HG03520 (cell line): ENCODE data around the gene MX1.
A peak's percentile ranks its signal among the peaks of the same experiment; 100 is the strongest.

Experiments
- ATAC-seq: cut with Tn5 transposase; IDR thresholded peaks from one replicate; pipeline ENCODE4 v1.9.1; 2021; ENCODE audit warnings: mild to moderate bottlenecking, moderate library complexity; ENCODE audit not compliant: unreplicated experiment

The MX1 gene, protein sequence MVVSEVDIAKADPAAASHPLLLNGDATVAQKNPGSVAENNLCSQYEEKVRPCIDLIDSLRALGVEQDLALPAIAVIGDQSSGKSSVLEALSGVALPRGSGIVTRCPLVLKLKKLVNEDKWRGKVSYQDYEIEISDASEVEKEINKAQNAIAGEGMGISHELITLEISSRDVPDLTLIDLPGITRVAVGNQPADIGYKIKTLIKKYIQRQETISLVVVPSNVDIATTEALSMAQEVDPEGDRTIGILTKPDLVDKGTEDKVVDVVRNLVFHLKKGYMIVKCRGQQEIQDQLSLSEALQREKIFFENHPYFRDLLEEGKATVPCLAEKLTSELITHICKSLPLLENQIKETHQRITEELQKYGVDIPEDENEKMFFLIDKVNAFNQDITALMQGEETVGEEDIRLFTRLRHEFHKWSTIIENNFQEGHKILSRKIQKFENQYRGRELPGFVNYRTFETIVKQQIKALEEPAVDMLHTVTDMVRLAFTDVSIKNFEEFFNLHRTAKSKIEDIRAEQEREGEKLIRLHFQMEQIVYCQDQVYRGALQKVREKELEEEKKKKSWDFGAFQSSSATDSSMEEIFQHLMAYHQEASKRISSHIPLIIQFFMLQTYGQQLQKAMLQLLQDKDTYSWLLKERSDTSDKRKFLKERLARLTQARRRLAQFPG

DNA sequence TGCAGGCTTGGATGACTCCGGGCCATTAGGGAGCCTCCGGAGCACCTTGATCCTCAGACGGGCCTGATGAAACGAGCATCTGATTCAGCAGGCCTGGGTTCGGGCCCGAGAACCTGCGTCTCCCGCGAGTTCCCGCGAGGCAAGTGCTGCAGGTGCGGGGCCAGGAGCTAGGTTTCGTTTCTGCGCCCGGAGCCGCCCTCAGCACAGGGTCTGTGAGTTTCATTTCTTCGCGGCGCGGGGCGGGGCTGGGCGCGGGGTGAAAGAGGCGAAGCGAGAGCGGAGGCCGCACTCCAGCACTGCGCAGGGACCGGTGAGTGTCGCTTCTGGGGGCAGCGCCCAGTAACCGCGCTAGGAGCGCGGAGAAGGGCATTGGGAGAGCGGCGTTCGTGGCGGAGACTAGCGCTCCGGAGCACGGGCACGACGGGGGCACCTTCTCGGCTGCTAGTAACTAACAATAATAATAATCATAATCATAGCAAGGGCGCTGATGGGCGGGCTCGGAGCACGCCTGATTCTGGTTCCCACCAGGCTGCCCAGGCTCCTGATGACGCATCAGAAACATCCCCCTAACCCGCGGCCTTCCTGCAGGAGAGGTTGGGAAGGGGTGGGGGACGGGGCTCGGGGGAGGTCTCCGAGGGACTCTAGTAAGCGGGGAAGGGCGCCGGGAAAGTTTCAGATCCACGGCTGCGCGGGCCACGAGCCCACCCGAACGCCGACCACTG lies at the start of gene MX1:
TSS of gene MX1 (plus strand) at position 286 of the 722 bp plus-strand sequence. CDS start 5,832 bp downstream, outside the sequence.
- peak; percentile 81 for ATAC-seq

DNA sequence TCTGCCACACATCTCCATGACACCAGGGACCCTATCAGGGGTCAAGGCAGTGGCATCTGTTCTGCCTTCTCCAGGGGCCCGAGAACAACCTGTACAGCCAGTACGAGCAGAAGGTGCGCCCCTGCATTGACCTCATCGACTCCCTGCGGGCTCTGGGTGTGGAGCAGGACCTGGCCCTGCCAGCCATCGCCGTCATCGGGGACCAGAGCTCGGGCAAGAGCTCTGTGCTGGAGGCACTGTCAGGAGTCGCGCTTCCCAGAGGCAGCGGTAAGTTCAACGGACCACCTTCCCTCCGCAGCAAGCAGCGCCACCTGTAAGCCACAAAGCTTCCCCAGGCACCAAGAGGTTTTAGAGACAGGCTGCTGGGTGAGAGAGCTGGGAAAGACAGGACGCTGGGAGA lies 48.3 kb upstream of the MX1 start:
- no peak for ATAC-seq

DNA sequence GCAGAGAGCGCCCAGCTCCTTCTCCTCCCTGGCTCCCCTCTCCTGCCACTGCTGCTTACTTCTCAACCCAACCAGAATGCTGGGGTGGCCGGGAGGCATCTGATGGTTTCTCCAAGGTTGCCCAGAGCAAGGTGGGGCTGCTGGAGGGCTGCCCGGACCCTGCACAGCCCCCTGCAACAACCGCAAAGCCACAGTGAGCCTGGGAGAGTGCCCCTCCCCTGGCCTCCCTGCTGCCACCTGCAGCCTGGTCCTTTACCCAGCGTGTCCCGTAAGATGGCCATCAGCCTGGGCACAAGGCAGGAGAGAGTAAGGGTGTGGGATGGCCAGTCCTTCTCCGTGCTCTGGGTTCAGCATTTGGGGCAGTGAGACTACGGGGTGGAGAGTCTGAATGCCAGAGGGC lies 47.2 kb upstream of the MX1 start:
- no peak for ATAC-seq

DNA sequence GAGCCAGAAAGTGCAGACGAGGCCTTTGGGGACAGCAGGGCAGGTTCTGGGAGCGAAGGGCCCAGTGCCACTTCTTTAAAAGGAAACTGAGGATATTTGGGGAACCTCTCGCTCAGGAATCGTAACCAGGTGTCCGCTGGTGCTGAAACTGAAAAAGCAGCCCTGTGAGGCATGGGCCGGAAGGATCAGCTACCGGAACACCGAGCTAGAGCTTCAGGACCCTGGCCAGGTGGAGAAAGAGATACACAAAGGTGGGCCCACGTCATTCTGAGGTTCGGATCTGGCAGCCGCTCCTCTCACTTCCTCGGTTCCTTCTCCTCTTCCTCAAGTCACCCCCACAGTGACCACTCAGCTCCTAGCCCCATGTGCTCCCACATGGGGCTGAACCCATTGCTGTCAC lies 46.1 kb upstream of the MX1 start:
- ATAC-seq = no peak

DNA sequence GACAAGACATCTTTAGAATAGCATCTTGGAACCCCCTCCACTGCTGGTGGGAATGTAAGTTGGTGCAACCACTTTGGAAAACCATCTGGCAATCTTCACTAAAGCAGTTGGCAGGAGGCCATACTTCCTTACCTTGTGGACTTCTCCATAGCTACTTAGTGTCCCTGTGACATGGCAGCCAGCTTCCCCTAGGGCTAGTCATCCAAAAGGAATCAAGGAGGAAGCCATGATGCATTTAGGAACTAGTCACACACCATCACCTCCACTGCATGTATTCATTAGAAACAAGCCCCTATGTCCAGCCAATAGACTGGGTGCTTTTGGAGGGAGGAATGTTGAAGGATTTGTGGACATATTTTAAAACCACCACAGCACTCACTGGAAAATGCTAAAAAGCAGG lies 44.3 kb upstream of the MX1 start:
- no peak for ATAC-seq

DNA sequence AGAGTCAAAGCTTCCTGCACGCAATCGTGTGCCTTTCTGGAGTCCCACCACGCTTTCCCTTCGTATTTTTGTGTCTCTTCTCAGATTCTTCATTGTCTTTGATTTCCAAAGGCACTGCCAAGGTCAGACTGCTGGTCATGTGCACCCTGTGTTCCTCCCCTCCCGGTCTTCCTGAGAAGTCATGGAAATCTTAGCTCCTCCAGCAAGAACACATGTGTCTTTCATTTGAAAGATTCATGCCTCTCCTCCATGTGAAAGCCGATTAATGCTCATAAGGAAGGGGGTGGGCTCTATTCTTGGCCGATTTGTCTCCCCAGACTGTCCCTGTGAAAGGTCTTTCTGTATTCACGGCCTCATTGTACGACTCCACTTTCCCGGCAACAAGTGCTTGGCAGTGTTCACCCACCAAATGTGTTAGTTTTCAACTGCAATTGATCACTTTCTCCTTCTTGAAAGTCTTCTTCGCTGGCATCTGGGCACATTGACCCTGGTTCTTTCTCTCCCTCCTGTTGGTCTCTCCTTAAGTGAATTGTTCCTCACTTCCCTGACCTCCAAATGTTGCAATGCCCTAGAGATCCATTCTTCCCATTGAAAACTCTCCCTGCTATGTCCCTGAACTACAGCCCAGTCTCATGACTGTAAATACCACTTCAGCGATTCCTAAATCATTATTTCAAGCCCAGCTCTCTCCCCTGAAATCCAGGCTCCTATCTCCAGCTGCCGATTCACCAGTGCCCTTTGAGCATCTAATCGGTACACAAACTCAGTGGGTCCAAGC lies 38.8 kb upstream of the MX1 start:
- ATAC-seq = no peak

DNA sequence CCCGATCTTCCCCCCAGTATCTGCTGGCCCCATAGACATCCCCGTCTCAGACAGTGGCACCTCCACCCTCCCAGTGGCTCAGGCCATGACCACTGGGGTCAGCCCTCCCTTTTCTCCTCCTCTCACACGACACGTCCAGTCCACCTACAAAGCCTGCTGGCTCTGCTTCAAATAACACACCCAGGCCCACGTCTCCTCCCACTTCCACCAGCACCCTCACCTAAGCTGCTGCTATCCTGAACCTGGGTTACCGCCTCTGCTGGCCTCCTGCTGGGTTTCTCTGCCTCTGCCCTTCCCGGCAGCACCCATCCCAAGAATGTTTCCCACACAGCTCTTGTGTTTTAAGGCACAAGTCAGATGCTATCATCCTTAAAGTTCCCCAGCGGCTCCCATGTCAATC lies 38.2 kb upstream of the MX1 start:
- ATAC-seq = no peak

DNA sequence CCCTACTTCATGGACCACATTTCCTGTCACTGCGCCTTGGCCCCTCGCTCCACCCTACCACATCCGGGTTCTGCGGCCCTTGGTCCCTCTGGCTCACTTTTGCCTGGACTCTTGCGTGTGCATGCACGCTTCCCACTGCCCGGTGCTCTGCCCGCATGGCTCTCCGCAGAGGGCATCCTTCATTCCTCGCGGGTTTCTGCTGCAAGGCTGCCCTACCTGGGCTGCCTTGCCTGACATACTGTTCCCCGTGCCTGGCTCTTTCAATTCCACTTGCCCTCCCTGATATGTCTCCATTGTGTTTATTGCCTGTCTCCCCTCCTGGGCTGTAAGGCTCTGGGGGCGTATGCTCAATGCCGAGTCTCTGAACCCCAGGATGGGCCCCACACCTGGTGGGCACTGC lies 37.8 kb upstream of the MX1 start:
- no peak for ATAC-seq

DNA sequence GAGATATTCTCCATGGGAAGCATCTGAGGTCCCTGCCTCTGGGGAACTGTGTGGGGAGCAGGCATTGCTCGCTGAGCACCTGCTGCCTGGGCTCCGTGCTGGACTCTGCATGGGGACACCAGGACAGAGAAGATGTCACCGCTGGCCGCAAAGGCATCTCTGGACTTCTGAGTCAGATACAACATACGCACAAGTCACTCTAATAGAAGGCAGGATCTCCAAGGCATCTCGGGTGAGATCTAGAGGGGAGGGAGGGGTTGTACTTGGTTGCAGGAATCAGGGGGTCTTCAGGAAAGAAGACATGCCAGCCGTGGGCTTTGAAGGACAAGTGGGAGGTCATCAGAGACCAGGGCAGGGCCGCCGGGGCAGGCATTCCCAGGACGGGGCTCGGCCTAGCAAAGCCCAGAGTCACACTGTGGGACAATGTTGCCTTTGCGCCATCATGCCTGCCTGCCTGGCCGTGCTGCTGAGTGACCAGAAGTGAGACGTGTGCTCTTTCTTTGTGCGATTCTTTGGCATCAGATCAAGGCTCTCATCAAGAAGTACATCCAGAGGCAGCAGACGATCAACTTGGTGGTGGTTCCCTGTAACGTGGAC lies 35.9 kb upstream of the MX1 start:
- no peak for ATAC-seq

DNA sequence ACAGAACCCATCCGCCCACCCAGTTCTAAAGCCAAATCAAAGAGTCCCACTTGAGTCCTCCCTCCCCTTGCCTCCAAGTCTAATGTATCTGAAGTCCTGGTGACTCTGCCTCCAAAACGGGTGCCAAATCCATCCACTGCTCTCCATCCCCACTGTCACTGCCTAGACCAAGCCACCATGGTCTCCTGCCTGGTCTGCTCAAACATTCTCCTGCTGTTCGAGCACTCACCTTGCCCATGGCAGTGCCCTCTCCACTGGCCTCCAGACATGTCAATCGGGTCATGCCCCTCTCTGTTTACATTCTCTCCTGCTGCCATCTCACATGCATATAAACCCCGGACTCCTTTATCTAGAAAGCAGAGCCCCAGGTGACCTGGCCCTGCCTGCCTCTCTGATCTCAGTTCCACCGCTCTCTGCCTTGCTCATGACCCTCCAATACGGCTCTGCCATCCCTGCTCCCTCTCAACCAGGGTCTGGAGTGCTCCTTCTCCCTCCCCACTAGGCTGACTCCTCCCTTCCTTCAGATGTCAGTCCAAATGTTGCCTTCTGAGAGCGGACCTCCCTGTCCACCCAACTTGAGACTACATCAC lies 32.1 kb upstream of the MX1 start:
- no peak for ATAC-seq

DNA sequence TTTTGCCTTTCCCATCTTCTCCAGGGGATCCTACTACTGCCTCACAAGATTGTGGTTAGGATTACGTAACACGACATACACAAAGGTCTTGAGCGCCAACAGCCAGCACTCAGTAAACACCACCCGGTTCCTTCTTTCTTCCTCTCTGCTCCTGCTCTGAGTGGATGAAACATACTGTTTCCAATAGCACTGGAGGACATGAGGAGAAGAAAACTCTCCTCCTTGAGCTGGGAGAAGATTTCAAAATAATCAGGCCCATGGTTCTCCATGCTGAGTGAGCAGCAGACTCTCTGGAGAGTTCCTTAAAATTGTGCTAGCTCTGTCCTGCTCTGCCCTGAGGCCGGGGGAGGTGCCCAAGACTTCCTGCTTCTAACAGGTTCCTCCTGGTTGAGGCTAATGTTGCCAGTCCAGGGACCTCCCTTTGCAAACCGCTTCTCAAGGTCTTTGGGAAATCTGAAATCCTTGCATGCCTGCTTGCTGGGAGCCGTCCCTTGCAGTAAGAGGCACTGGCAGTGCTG lies 29.4 kb upstream of the MX1 start:
- ATAC-seq = no peak

DNA sequence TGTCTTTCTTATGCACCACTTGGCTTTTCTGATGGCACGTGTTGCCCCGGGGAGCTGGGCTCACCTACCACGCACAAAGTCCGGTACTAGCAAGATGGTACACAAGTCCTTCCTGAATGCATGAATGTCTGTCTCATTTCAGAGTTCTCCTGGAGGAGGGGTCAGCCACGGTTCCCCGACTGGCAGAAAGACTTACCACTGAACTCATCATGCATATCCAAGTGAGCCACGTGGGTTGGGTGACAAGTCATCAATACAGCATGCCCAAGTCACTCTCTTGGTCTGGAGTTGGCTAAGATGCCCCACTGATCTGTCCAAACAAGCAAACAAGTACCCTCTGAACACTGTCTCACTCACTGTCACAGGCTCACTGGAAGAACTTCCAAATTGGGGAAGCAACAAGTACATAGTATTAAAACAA lies 28.6 kb upstream of the MX1 start:
- no peak for ATAC-seq

DNA sequence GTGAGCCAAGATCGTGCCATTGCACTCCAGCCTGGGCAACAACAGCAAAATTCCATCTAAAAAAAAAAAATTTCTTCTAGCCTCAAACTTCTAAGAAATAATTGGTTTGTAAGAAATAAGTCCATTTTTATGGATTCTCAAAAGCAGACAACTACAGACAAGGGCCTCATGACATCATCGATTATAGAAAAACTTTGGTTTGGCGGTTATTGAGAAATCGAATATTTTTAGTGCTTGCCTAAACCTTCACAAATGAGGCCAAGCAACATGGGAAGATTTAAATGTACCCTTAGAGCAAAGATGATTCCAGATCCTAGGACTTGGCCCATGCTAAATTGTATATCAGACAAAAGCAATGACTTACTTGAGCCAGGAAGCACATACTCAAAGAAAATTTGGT lies 27.8 kb upstream of the MX1 start:
- ATAC-seq = no peak

DNA sequence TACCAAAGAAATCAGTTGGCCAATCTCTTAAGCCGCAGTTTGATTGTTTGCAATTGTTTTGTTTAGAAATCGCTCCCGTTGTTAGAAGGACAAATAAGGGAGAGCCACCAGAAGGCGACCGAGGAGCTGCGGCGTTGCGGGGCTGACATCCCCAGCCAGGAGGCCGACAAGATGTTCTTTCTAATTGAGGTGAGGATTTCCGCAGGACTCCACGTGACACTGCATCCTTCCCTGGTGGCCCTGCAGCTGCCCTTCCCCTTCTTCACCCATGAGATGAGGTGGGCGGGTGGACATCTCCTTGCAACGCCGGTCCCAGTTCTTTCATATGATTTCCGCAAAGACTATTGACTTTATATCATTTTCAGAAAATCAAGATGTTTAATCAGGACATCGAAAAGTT lies 27.2 kb upstream of the MX1 start:
- ATAC-seq = no peak

DNA sequence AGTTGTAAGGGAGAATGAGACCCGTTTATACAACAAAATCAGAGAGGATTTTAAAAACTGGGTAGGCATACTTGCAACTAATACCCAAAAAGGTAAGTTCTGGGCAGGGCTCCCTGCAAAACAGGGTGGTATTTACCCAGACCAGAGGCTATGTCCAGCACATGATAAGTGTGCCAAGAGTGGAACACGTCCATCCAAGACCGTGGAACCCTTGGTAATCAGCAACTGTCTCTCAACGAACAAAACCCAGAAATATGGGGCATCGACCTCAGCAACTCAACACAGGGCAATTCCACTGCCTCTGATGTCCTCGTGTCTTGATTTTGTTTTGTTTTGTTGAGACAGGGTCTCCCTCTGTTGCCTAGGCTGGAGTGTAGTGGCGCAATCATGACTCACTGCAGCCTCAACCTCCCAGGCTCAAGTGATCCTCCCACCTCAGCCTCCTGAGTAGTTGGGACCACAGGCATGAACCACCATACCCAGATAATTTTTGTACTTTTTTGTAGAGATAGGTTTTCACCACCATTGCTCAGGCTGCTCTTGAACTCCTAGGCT lies 26.7 kb upstream of the MX1 start:
- ATAC-seq = no peak

DNA sequence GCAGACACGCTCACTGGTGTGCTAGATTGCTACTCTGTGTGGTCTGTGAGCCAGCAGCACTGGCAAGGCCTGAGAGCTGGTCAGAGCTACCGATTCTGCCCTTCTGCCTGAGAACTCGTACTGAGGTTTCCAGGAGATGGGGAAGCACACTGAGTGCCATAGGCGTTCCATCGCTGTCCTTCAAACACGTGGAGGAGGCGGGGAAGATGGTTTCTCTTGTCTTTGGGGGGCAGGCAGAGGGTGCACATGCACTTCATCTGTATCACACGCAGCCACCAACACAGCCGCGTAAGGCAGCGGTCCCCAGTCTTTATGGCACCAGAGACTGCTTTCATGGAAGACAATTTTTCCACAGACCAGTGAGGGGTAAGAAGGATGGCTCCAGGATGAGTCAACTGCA lies 23.8 kb upstream of the MX1 start:
- ATAC-seq = no peak

DNA sequence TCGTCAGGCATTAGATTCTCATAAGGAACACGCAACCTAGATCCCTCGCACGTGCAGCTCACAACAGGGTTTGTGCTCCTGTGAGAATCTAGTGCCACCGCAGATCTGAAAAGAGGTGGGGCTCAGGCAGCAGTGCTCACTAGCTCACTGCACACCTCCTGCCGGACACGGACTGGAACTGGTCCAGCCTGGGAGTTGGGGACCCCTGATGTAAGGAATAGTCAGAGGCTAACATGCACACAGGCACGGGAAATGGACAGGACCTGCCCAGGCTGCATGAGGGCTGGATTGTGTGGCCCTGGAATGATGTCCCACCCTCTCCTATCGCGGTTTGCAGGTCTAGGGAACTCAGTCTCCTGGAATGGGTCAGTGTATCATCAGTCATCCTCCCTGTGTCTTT lies 23.2 kb upstream of the MX1 start:
- no peak for ATAC-seq

DNA sequence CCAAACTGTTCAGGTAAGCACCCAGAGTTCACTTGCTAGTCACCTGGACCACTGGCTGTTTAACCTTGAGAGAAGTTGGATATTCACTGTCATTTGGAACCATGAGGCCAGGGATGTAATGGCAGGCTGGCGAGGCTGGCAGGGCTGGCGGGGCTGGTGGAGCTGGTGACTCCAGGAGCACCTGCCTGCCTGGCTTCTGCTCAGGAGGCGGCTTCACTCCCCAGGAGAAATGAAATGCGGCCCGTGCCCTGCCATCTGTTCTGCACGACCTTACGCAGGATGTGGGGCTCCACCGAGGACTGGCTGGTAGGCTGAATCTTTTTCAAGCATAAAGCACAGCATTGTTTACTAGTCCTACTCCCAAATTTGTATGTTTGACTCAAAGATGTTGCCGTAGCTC lies 22.7 kb upstream of the MX1 start:
- ATAC-seq = no peak

DNA sequence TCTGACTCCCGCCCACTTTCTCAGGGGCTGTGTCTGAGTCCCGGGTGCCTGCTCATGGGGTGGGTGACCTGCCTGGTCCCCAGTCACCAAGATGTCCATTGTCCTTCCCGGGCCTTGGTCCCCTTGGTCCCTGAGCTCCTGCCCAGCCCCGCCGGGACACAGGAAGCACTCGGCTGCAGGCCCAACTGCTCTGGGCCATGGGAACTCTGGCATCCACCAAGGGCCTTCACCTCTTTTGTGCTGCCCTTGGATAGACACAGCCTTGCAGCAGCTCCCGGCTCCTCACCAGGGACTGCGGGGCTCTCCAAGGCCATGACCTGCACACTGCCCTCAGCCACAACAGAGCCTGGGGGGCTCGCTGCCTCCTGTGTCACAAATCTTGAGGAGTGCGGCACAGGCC lies 22.1 kb upstream of the MX1 start:
- ATAC-seq = no peak

DNA sequence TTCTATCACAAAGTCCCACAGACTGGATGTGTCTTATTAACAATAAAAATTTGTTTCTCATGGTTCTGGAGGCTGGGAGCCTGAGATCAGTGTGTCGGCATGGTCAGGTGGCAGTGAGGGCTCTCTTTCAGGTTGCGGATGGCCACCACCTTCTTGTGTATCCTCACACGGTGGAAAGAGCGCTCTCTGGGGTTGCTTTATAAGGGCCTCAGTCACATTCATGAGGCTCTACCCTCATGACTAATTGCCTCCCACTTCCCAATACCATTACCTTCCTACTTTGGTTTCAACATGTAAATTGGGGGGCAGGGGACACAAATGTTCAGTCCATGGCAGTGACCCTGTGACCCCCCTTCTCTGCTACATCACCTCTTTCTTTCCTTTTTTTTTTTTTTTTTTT lies 20.7 kb upstream of the MX1 start:
- ATAC-seq = no peak
